ENCODE results near the gene TBX2. TPM values are rescaled to one million over a fixed set of nuclear protein-coding genes. Genes with fewer than 3 reads are reported as not detected.

TBX2 gene
- total RNA-seq, 1 donor from 2014 or later: not detected

GRCh38 chr17:61409301-61410112 is 9.9 kb downstream of the TBX2 start:
- Histone ChIP-seq H3K4me1 (peaks cover 17% of the 10 kb centered on the region), H3F3A (ENCODE audit: low read depth) (peaks cover 37% of the 10 kb centered on the region), H3K27ac (no peak overlapping the region), H4K20me1 (ENCODE audit: low read depth) (peaks cover 64% of the 10 kb centered on the region), H3K4me3 (peak overlapping the region; percentile 51), H2AFZ (replicated peaks) (peak overlapping the region; percentile 71), H3K79me2 (ENCODE audit: low read depth) (no peaks in the 10 kb centered on the region), H3K4me2 (peak overlapping the region; percentile 79), H3K27me3 (peaks cover 100% of the 10 kb centered on the region), H3K9ac (no peak overlapping the region), H3K9me3 (ENCODE audit: low read depth) (no peaks in the 10 kb centered on the region), H3K36me3 (no peaks in the 10 kb centered on the region)
- peak; percentile 87 for DNase-seq (ENCODE audit: low spot score)
- TF ChIP-seq EZH2 (IDR thresholded peaks at IDR 0.05) (no peak), CTCF (IDR thresholded peaks at IDR 0.05) (peak; percentile 47), EZH2phosphoT487 (IDR thresholded peaks at IDR 0.05) (no peak)
- H3K9me3 Mint-ChIP-seq: no peaks in the 10 kb centered on the region
- peak overlapping the region; percentile 77 for H3K4me3 Mint-ChIP-seq
- no peaks in the 10 kb centered on the region for H3K36me3 Mint-ChIP-seq
- peaks cover 13% of the 10 kb centered on the region for H3K4me1 Mint-ChIP-seq
- H3K27ac Mint-ChIP-seq: no peak overlapping the region
- H3K27me3 Mint-ChIP-seq (ENCODE audit: insufficient read depth, low read depth): peaks cover 60% of the 10 kb centered on the region

GRCh38 chr17:61410141-61411010 is 10.7 kb downstream of the TBX2 start:
- H3F3A ChIP-seq (ENCODE audit: low read depth): peaks cover 31% of the 10 kb centered on the region
- Mint-ChIP-seq H3K9me3 (no peaks in the 10 kb centered on the region), H3K27ac (no peak overlapping the region), H3K4me3 (peak overlapping the region; percentile 81), H3K36me3 (no peaks in the 10 kb centered on the region), H3K4me1 (peaks cover 13% of the 10 kb centered on the region), H3K27me3 (ENCODE audit: insufficient read depth, low read depth) (peaks cover 58% of the 10 kb centered on the region)
- H3K36me3 ChIP-seq: no peaks in the 10 kb centered on the region
- peaks cover 55% of the 10 kb centered on the region for H4K20me1 ChIP-seq (ENCODE audit: low read depth)
- no peaks in the 10 kb centered on the region for H3K79me2 ChIP-seq (ENCODE audit: low read depth)
- DNase-seq (ENCODE audit: low spot score): peak; percentile 89
- TF ChIP-seq EZH2phosphoT487 (IDR thresholded peaks at IDR 0.05) (peak; percentile 94), EZH2 (IDR thresholded peaks at IDR 0.05) (peak; percentile 91), CTCF (IDR thresholded peaks at IDR 0.05) (peak; percentile 69)
- H3K9ac ChIP-seq: no peak overlapping the region
- peak overlapping the region; percentile 51 for H3K4me3 ChIP-seq
- H3K9me3 ChIP-seq (ENCODE audit: low read depth): no peaks in the 10 kb centered on the region
- H3K27me3 ChIP-seq: peaks cover 100% of the 10 kb centered on the region
- H3K27ac ChIP-seq: no peak overlapping the region
- H2AFZ ChIP-seq (replicated peaks): no peak overlapping the region
- H3K4me1 ChIP-seq: peaks cover 9% of the 10 kb centered on the region
- peak overlapping the region; percentile 80 for H3K4me2 ChIP-seq

- Mint-ChIP-seq H3K9me3 (no peaks in the 10 kb centered on the region), H3K27me3 (ENCODE audit: insufficient read depth, low read depth) (peaks cover 58% of the 10 kb centered on the region), H3K27ac (no peak overlapping the region), H3K4me3 (peak overlapping the region; percentile 83), H3K4me1 (peaks cover 13% of the 10 kb centered on the region), H3K36me3 (no peaks in the 10 kb centered on the region)
- H3K4me3 ChIP-seq: peak overlapping the region; percentile 51
- peak overlapping the region; percentile 22 for H2AFZ ChIP-seq (replicated peaks)
- peaks cover 5% of the 10 kb centered on the region for H3K4me1 ChIP-seq
- H3K4me2 ChIP-seq: peak overlapping the region; percentile 80
- no peak for DNase-seq (ENCODE audit: low spot score)
- TF ChIP-seq EZH2phosphoT487 (IDR thresholded peaks at IDR 0.05) (no peak), EZH2 (IDR thresholded peaks at IDR 0.05) (peak; percentile 6), CTCF (IDR thresholded peaks at IDR 0.05) (no peak)
- no peak overlapping the region for H3K9ac ChIP-seq
- H3K27ac ChIP-seq: no peak overlapping the region
- peaks cover 31% of the 10 kb centered on the region for H3F3A ChIP-seq (ENCODE audit: low read depth)
- no peaks in the 10 kb centered on the region for H3K36me3 ChIP-seq
- peaks cover 49% of the 10 kb centered on the region for H4K20me1 ChIP-seq (ENCODE audit: low read depth)
- no peaks in the 10 kb centered on the region for H3K79me2 ChIP-seq (ENCODE audit: low read depth)
- H3K9me3 ChIP-seq (ENCODE audit: low read depth): no peaks in the 10 kb centered on the region
- peaks cover 100% of the 10 kb centered on the region for H3K27me3 ChIP-seq
Measured at GRCh38 chr17:61411011-61411260, 11.3 kb downstream of the TBX2 start.
